ENCODE data around the gene ERICH6.
"Not testable (repeated sequence)": the region's sequence is repeated elsewhere in the genome, so short reads cannot be mapped to it uniquely, and the experiment has no call there.

The ERICH6 gene

DNA sequence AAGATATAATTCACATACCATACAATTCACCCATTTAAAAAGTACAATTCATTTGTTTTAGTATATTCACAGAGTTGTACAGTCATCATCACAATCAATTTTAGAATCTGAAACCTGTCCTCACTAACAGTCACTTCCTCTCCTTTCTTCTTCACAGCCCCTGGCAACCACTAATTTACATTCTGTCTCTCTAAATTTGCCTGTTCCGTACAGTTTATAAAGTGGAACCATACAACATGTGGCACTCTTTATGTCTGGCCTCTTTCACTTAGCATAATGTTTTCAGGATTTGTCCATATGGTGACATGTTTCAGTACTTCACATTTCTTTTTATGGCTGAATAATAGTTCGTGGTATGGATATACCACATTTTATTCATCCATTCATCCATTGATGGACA is 22.7 kb downstream of the ERICH6 start:
- DNase-seq (ENCODE audit: low read depth), result no peak

DNA sequence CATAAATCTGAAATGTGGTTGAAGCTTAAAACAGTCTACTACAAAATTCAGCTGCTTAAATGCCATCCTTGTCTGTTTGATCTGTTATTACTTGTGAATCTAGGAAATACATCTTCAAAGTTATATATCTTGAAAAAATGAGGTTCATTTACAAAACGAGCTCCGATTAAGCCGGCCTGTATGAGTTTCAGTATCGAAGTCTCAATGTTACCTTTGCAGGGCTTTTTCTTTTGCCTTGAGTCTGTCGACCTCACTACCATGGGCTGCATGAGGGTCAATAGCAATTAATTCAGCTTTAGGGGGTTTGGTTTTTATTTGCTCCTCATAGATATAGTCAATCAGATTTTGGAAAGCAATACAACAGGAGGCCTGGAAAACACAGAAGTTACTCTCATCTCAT is 23.2 kb downstream of the ERICH6 start:
- no peak for DNase-seq (ENCODE audit: low read depth)

DNA sequence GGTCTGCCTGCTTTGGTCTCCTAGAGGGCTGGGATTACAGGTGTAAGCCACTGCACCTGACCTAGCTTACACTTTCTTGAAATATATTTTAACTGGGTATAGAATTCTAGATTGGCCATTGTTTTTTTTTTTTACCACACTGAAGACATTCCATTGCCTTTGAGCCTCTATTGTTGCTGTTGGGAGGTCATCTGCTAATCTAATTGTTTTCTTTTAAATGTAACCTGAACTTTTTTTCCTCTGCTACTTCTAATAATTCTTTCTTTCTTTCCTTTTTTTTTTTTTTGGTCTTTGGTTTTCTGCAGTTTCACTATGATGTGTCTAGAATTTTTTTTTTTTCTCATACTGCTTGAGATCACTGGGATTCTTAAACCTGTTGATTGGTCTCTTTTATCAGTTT is 28.1 kb downstream of the ERICH6 start:
- no peak for DNase-seq (ENCODE audit: low read depth)

DNA sequence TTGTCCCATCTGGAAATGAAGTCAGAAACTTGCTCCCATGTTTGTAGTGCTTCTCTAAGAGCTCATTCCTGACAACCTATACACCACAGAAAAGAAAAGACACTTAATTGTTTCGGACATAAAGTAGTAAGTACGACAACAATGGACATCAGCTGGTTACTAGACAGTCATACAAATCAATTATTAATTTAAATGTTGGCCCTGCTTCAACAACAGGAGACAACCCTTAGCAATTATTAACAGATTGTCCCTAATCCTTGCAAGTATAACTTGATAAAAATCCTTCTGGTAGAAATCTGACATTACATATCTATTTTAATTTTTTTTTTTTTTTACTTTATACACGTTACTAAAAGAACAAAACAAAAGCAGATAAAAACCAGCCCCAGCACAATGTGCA is 29.8 kb downstream of the ERICH6 start:
- DNase-seq (ENCODE audit: low read depth), result no peak

- no peak for DNase-seq (ENCODE audit: low read depth)
Measured at GRCh38 chr3:150666167-150666566, 37.6 kb downstream of the ERICH6 start.

DNA sequence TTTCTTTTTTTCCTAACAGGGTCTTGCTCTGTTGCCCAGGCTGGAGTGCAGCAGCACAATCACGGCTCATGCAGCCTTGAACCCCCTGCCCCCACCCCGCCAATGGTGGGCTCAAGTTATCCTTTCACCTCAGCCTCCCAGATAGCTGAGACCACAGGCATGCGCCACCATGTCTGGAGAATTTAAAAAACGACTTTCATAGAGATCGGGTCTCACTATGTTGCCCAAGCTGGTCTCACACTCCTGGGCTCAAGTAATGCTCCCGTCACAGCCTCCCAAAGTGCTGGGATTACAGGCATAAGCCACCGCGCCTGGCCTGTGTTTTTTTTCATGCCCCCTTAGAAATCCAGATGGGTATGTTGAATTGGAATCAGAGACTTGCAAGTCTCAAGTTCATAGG is 40.3 kb downstream of the ERICH6 start:
- no peak for DNase-seq (ENCODE audit: low read depth)

DNA sequence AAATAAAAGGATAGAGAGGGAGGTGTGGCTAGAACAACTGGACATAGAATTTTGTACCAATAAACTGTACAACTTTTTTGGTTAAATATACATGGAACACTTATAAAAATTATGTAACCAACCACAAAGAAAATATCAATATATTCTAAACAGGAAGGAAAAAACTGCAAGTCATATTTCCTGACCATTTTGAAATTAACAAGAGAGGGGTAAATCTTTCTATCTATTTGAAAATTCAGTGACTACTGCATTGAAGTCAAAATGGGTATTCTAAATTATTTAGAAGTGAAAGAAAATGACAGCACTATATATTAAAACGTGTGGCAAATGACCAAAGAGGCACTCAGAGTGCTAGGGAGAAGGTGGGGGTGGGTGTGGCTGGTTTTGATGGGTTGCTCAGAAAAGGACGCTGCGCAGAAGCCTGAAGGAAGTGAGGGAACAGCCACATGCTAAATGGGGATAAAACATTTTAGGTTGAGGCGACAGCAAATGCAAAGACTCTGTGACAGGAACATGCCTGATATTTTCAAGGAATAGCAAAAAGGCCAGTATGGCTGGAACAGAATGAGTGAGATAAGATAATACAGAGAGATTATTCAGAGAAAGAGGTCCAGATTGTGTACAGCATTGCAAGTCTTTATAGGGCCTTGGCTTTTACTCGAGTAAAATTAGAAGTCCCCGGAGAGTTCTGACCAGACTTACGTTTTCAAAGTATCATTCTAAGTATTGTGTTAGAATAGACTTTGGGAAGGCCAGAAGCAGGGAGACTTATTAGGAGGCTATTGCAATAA is 41.1 kb downstream of the ERICH6 start:
- no peak for DNase-seq (ENCODE audit: low read depth)

DNA sequence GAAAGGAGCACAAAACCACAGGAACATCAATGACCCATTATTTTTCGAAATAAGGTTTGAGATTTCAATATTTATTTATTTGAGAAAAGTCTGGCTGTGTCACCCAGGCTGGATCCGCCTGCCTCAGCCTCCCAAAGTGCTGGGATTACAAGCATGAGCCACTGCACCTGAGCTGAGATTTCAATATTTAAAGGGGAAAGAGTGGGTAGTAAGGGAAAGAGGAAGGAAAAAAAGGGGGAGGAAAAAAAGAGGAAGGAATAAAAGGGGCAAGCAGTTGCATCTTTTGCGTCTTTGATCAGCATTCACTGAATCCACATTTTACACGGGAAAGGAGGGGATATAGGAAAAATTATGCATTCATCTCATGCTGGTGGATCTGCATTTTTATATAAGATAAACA is 47.4 kb downstream of the ERICH6 start:
- DNase-seq (ENCODE audit: low read depth), result no peak

GRCh38 chr3:150653110-150653561 is 50.6 kb downstream of the ERICH6 start:
- DNase-seq (ENCODE audit: low read depth), result no peak

DNA sequence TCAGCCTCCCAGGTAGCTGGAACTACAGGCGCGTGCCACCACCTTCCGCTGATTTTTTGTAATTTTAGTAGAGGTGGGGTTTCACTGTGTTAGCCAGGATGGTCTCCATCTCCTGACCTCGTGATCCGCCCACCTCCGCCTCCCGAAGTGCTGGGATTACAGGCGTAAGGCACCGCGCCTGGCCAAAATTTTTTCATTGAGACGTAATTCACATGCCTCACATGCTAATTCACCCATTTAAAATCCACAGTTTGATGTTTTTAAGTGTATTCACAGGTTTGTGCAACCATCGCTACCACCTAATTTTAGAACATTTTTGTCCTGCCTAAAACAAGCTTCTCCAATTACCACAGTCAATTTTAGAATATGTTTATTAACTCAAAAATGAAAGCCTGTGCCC is 63.5 kb downstream of the ERICH6 start:
- DNase-seq (ENCODE audit: low read depth), result no peak

GRCh38 chr3:150639262-150639661 is 64.5 kb downstream of the ERICH6 start:
- no peak for DNase-seq (ENCODE audit: low read depth)

GRCh38 chr3:150636258-150636657 is 67.5 kb downstream of the ERICH6 start:
- DNase-seq (ENCODE audit: low read depth), result no peak

DNA sequence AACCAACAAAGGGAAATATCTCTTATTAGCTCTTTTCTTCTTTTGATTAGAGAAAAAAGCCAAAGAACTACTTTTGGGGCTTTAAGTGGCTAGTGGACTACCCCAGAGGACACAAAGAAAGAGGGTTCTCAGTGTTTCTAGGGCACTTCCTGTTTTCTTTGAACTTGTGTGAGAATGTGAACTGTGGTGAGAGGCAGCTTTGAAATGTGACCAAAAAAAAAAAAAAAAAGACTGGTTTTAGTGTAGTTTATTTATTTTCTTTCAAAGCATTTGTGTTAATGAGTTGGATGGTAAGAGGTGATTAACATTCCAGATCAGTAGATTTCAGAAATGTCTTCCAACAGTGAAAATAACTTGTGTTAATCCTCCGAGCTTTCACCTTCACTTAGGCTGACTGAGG is 68.2 kb downstream of the ERICH6 start:
- no peak for DNase-seq (ENCODE audit: low read depth)

GRCh38 chr3:150635076-150635475 is 68.6 kb downstream of the ERICH6 start:
- DNase-seq (ENCODE audit: low read depth), result no peak

- no peak for DNase-seq (ENCODE audit: low read depth)
Measured at GRCh38 chr3:150631515-150632221, 72.1 kb downstream of the ERICH6 start.

- DNase-seq (ENCODE audit: low read depth), result peak; percentile 61
Measured at GRCh38 chr3:150627557-150627956, 76.2 kb downstream of the ERICH6 start.

DNA sequence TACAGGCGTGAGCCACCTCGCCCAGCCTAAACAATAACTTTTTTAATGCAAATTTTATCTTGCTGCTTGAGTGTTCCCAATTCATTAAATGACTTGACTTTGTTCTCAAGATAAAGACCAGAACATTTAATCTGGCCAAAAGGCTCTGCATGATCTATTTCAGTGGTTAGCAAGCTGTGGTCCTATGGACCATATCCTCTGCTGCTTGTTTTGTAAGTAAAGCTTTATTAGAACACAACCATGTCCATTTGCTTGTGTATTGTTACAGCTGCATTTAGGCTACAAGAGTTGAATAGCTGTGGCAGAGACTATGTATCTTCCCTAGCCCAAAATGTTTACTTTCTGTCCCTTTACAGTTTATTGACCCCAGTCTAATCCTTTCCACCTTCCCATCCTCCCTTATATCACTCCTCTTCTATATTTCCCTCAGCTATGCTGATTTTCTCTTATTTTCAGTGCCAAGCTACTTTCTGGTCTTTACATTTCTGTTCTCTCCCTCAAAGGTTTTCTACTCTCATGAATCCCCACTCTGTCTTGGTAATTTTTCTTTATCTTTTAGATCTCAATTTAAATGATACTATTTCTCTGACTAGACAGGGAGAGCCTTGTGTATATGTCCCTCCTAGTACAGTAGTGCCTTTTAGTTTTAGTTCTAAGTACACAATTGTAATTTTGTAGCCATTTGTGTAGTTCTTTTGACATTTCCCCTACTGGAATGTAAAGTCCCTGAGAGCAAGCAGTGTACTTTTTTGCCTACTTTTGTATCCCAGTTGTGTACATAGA is 77.4 kb downstream of the ERICH6 start:
- no peak for DNase-seq (ENCODE audit: low read depth)

DNA sequence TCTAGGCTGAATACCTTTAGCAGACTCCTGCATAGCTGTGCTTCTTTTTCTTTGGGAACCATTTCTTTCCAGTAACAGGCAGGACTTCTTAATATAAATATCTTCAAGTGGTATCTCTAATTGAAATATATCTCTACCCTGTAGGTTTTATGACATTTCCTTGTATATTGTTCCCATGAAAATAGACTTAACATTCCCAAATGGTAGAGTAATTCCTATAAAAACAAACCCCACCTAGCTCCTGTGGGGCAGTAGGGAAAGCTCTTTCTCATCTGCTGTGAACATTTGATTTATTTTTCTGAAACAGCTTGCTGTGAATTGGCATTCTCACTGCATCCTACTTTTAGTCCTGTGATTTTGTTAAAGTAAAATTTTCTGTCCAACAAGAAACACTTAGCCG is 79.8 kb downstream of the ERICH6 start:
- DNase-seq (ENCODE audit: low read depth), result no peak

DNA sequence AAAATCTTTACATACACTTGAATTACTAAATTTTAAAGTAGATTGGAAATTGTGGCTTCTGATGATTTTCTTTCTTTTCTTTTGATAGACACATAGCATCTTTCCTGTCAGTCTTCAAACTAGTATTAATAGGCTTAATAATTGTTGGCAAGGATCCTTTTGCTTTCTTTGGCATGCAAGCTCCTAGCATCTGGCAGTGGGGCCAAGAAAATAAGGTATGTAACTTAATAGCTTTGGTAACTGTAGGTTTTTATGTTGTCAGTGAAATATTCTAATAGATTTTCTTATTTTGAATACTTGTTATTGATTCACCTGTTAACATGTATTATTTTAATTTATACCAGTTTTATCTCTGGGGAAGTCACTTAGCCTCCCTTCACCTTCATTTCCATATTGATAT is 80.8 kb downstream of the ERICH6 start:
- DNase-seq (ENCODE audit: low read depth), result not testable (repeated sequence)

DNA sequence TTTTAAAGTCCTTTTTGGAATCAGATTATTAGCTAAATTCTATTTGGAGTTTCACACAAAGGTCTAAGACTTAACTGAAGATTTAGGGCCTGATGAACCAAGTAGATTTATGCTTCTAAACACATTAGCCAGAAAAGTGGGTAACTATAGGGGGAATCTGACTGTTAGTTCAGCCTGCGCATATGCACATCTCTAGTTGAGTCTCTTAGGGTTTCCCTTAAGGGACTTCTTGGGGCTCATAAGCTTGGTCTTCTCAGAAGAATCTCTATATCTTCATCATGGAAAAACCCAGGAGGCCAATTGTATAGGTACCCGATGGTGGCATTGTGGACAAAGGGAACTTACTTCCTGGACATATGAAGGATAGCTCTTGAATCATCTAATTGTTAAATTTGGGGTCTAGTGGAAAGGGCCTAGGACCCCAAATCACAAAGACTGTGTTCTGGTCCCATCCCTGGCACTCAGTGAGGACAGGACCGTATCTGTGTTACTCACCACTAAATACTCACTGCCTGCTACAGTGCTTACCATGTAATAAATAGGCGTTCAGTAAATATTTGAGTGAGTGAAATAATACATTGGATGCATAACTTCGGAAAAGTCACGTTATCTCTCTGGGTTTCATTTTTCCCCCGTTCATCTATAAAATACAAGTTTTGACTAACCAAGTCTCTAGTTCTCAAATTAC is 83.6 kb downstream of the ERICH6 start:
- DNase-seq (ENCODE audit: low read depth), result no peak

DNA sequence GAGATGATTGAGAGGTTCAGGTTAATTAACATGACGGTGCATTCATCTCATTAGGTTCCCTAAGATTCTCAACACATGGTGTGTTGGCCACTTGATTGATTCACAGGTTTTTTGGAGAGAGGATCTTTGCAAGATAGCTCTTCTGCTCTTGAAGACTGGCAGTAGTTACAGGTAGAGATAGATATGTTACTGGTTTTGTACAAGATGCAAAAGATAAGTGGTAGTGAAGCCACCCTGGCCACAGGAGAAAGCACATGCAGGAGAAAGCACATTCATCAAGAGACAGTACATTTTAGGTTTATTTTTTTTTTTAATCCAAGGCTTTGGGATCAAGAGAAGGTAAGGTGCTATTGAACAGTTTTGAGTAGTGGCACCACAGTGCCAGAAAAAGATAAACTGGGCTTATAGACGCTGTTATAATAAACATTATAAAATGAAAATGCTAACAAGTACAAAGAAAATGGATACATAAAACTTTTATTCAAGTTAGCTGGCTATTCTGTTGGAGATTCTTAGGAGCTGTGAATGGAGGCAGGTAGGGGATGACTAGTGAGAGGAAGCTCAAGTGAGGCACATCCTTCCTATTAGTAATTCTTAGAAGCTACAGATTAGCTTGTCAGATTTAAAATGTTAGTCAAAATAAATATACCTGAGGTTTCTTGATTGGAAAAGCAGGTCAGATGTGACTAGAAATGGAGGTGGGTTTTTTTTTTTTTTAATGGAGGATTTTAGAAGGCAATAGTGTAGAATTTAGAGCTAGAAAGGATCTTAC is 89.8 kb downstream of the ERICH6 start:
- DNase-seq (ENCODE audit: low read depth), result no peak
